Fibroblast of mammary gland (primary cell): ENCODE measurements around the gene COX8A.

Experiments
- DNase-seq: peaks from one replicate; pipeline ENCODE4 v3.0.0-alpha.2; 2010; ENCODE audit warnings: low read depth
- H3K4me3 ChIP-seq: 2 replicates; pipeline ENCODE4 v1.5.1; 2011; ENCODE audit warnings: low read depth, mild to moderate bottlenecking, low read length, moderate library complexity; ENCODE audit not compliant: control insufficient read depth
- CTCF ChIP-seq: conservative IDR thresholded peaks from 2 replicates; pipeline ENCODE4 v1.5.1; 2011; ENCODE audit warnings: low read depth, low read length, inconsistent platforms; ENCODE audit not compliant: control insufficient read depth, insufficient read depth

COX8A gene

GRCh38 chr11:64019106-64020037 lies 45.0 kb downstream of the COX8A start:
- TF ChIP-seq CTCF, result no peak
- no peak for DNase-seq
- H3K4me3 ChIP-seq, result no peak overlapping the region

GRCh38 chr11:64020976-64021756 lies 46.7 kb downstream of the COX8A start:
- H3K4me3 ChIP-seq, result no peak overlapping the region
- no peak for TF ChIP-seq CTCF
- DNase-seq, result no peak

- no peak overlapping the region for H3K4me3 ChIP-seq
- no peak for TF ChIP-seq CTCF
- DNase-seq, result no peak
Measured at GRCh38 chr11:64021757-64022093, 47.3 kb downstream of the COX8A start.

GRCh38 chr11:64022125-64022784 lies 47.8 kb downstream of the COX8A start:
- DNase-seq, result no peak
- H3K4me3 ChIP-seq, result no peak overlapping the region
- no peak for TF ChIP-seq CTCF

- DNase-seq, result no peak
- no peak overlapping the region for H3K4me3 ChIP-seq
- no peak for TF ChIP-seq CTCF
Measured at GRCh38 chr11:64023712-64024710, 49.6 kb downstream of the COX8A start.
